Measurements from ENCODE around the gene BRD1. TPM values are rescaled to one million over a fixed set of nuclear protein-coding genes. Genes with fewer than 3 reads are reported as not detected.

The BRD1 gene
- total RNA-seq, 4 donors from 2014 or later: 44.6 to 74.9 (median 60.4) TPM

DNA sequence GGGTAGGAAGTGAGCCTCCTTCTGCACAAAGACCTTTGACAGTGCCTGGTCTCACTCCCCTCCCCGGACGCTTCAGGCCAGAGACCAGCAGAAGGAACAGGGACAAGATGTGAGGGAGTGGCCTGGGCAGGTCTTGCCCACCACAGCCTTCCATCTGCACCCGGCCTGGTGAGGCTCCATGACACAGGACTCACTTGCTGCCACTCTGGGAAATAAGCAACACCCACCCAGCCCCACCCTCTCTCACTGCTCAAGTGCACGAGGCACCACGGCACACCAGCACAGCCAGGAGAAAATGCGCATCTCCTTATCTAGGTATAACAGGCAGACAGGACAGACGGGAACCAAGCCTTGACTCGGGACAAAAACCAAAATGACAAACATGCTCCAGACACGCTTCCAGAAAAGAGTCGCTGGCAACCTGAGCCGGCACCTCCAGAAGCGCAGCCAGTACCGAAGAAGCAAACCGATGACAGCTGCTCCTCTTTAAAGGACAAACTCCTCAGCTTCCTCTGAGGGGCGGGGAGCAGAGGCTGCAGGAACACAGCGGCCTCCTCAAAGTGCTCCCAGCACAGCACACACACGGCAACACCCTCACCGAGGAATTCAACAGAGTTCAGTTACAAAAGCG, 41.7 kb downstream of the BRD1 start:
- WGBS, 2 donors: 81 to 83% methylated on average over 18 to 19 of the region's 19 CpGs
- H3K4me1 ChIP-seq: peaks cover 0 to 74% (median 30%) of the 10 kb centered on the region in 4 donors
- no peak overlapping the region for H3K27ac ChIP-seq
- DNase-seq (ENCODE audit: low spot score in 2 of 2): no peak
- H3K27me3 ChIP-seq: no peaks in the 10 kb centered on the region
- no peak overlapping the region for H3K4me3 ChIP-seq
- TF ChIP-seq POLR2A (IDR thresholded peaks at IDR 0.05) (no peak), EP300 (IDR thresholded peaks at IDR 0.05) (no peak)
- TF ChIP-seq, protein P1, sequence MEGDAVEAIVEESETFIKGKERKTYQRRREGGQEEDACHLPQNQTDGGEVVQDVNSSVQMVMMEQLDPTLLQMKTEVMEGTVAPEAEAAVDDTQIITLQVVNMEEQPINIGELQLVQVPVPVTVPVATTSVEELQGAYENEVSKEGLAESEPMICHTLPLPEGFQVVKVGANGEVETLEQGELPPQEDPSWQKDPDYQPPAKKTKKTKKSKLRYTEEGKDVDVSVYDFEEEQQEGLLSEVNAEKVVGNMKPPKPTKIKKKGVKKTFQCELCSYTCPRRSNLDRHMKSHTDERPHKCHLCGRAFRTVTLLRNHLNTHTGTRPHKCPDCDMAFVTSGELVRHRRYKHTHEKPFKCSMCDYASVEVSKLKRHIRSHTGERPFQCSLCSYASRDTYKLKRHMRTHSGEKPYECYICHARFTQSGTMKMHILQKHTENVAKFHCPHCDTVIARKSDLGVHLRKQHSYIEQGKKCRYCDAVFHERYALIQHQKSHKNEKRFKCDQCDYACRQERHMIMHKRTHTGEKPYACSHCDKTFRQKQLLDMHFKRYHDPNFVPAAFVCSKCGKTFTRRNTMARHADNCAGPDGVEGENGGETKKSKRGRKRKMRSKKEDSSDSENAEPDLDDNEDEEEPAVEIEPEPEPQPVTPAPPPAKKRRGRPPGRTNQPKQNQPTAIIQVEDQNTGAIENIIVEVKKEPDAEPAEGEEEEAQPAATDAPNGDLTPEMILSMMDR (IDR thresholded peaks at IDR 0.05): no peak
- peaks cover 0 to 74% (median 7%) of the 10 kb centered on the region in 3 donors for H3K36me3 ChIP-seq
- no peaks in the 10 kb centered on the region for H3K9me3 ChIP-seq

DNA sequence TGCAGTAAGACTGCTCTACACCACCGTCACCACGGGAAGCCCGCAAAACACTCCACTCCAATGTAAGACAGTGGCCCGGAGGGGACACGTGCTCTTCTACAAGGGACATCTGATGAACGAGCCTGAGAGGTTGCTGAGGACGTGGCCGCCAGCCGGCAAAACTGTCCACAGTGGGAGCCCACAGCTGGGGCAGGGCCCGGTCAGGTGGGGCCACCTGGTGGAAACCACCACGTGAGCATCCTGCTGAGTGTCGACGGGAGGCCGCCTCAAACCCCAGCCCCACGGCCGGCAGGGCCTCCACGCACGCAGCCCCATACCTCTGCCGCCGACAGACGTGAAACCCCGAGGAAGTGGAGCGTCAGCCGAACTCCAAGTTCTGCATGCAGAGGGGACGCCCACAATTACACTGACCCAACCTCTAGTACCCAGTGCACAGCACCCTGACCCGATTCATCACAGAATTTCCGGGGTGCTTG, 42.6 kb downstream of the BRD1 start:
- TF ChIP-seq, protein P1 (IDR thresholded peaks at IDR 0.05): no peak
- TF ChIP-seq POLR2A (IDR thresholded peaks at IDR 0.05) (no peak), EP300 (IDR thresholded peaks at IDR 0.05) (no peak)
- H3K4me1 ChIP-seq: peaks cover 0 to 74% (median 30%) of the 10 kb centered on the region in 4 donors
- no peak overlapping the region for H3K4me3 ChIP-seq
- WGBS, 2 donors: 87 to 93% methylated on average over 21 to 25 of the region's 27 CpGs
- no peak for DNase-seq (ENCODE audit: low spot score in 2 of 2)
- no peak overlapping the region for H3K27ac ChIP-seq
- no peaks in the 10 kb centered on the region for H3K27me3 ChIP-seq
- H3K9me3 ChIP-seq: no peaks in the 10 kb centered on the region
- peaks cover 0 to 70% (median 7%) of the 10 kb centered on the region in 3 donors for H3K36me3 ChIP-seq

DNA sequence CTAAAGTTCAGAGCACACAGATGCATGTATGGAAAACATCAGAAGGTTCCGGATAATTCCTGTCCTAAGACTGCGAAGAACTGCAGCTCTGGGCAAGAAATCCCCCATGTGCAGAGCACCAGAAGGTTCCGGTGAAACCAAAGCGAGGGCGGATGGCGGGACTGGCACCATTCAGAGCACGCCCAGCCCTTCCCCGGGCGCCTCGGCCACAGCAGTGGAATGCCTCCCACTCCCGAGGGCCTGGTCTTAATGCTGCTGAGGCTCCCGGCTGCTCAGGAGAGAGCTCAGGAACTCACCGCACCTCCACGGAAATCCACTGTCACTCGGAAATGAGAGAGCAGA, 43.1 kb downstream of the BRD1 start:
- peaks cover 0 to 73% (median 7%) of the 10 kb centered on the region in 3 donors for H3K36me3 ChIP-seq
- no peaks in the 10 kb centered on the region for H3K27me3 ChIP-seq
- H3K9me3 ChIP-seq: no peaks in the 10 kb centered on the region
- no peak overlapping the region for H3K27ac ChIP-seq
- WGBS, 2 donors: 68 to 77% methylated on average over 15 of the region's 15 CpGs
- no peak overlapping the region for H3K4me3 ChIP-seq
- DNase-seq (ENCODE audit: low spot score in 2 of 2): no peak
- H3K4me1 ChIP-seq: peaks cover 0 to 74% (median 26%) of the 10 kb centered on the region in 4 donors
- TF ChIP-seq POLR2A (IDR thresholded peaks at IDR 0.05): no peak
- TF ChIP-seq EP300 (IDR thresholded peaks at IDR 0.05): no peak
- TF ChIP-seq, protein P1 (IDR thresholded peaks at IDR 0.05): no peak

DNA sequence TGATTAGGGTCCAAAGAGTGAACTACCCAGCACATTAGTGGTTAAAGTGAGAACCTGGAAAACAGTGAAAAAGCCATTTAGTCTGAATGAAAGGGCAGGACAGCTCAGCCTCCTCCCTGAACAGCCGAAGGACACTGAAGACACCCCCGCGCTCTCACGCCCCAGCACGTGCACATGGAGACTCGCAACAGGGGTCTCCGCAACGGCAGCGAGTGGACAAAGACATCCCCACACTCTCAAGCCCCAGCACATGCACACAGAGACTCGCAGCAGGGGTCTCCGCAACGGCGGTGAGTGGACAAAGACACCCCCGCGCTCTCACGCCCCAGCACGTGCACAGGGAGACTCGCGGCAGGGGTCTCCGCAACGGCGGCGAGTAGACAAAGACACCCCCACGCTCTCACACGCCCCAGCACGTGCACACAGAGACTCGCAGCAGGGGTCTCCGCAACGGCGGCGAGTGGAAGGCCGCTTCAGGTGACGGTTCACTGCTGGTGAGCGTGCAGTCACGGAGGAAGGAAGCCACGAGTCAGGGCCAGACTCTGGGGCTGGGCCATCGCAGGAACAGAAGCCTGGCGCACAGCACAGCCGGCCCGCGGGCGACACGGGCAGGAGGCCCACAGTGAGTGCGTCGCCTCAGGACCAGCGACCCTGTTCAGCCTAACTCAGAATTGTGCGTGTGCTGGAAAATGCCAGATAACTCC, 43.6 kb downstream of the BRD1 start:
- H3K27ac ChIP-seq: no peak overlapping the region
- DNase-seq (ENCODE audit: low spot score in 2 of 2): no peak
- H3K4me1 ChIP-seq: peaks cover 0 to 71% (median 20%) of the 10 kb centered on the region in 4 donors
- TF ChIP-seq EP300 (IDR thresholded peaks at IDR 0.05): no peak
- TF ChIP-seq, protein P1 (IDR thresholded peaks at IDR 0.05): no peak
- no peak for TF ChIP-seq POLR2A (IDR thresholded peaks at IDR 0.05)
- no peaks in the 10 kb centered on the region for H3K27me3 ChIP-seq
- H3K36me3 ChIP-seq: peaks cover 0 to 79% (median 9%) of the 10 kb centered on the region in 3 donors
- 86 to 91% methylated on average over 44 to 47 of the region's 47 CpGs for WGBS, 2 donors
- no peak overlapping the region for H3K4me3 ChIP-seq
- H3K9me3 ChIP-seq: no peaks in the 10 kb centered on the region
